GM23338 (cell line): Measurements from ENCODE around the gene ADH5. TPM values are rescaled to one million over a fixed set of nuclear protein-coding genes. Genes with fewer than 3 reads are reported as not detected.

ENCODE experiments used
- ATAC-seq: fragments of 200-7000 bp; cut with Tn5 transposase; 3 replicates; pipeline ENCODE4 v1.9.1; 2020
- DNase-seq: peaks from one replicate; pipeline ENCODE4 v3.0.0-alpha.2; 2015; ENCODE audit warnings: low spot score
- H2AFZ ChIP-seq: fragments of 200-600 bp; sonication (generic); 2 replicates; pipeline ENCODE4 v1.8.0; 2016; ENCODE audit warnings: antibody characterized with exemption, mild to moderate bottlenecking, moderate library complexity
- H3F3A ChIP-seq: fragments of 200-600 bp; sonication (generic); replicated peaks from 2 replicates; pipeline ENCODE4 v1.8.0; 2017; ENCODE audit warnings: antibody characterized with exemption, mixed run types, low read depth
- H3K27ac ChIP-seq: fragments of 200-600 bp; sonication (generic); 2 replicates; pipeline ENCODE4 v1.6.1; 2016; ENCODE audit warnings: low read depth
- H3K27me3 ChIP-seq: fragments of 200-600 bp; sonication (generic); 2 replicates; pipeline ENCODE4 v1.8.0; 2016; ENCODE audit warnings: mild to moderate bottlenecking, mixed run types, moderate library complexity; ENCODE audit not compliant: insufficient read depth
- H3K36me3 ChIP-seq: fragments of 200-600 bp; sonication (generic); 2 replicates; pipeline ENCODE4 v1.8.0; 2016; ENCODE audit warnings: mild to moderate bottlenecking; ENCODE audit not compliant: insufficient read depth
- H3K4me1 ChIP-seq: fragments of 200-600 bp; sonication (generic); 2 replicates; pipeline ENCODE4 v1.8.0; 2016; ENCODE audit warnings: mild to moderate bottlenecking, moderate library complexity; ENCODE audit not compliant: insufficient read depth
- H3K4me2 ChIP-seq: fragments of 200-600 bp; sonication (generic); 2 replicates; pipeline ENCODE4 v1.7.1; 2017; ENCODE audit warnings: mixed run types
- H3K4me3 ChIP-seq: fragments of 200-600 bp; sonication (generic); 2 replicates; pipeline ENCODE4 v1.6.1; 2016; ENCODE audit warnings: mixed run types
- H3K79me2 ChIP-seq: fragments of 200-600 bp; sonication (generic); replicated peaks from 2 replicates; pipeline ENCODE4 v1.8.0; 2017; ENCODE audit warnings: mild to moderate bottlenecking; ENCODE audit not compliant: insufficient read depth
- H3K9me2 ChIP-seq: fragments of 200-600 bp; sonication (generic); 2 replicates; pipeline ENCODE4 v1.8.0; 2017; ENCODE audit not compliant: insufficient read depth
- H4K20me1 ChIP-seq: fragments of 200-600 bp; sonication (generic); replicated peaks from 2 replicates; pipeline ENCODE4 v1.8.0; 2017; ENCODE audit warnings: mild to moderate bottlenecking; ENCODE audit not compliant: insufficient read depth
- H3K27ac Mint-ChIP-seq: 2 replicates; pipeline ENCODE4 v1.8.0; 2020; ENCODE audit warnings: inconsistent platforms, mild to moderate bottlenecking, moderate library complexity, mixed read lengths
- H3K27me3 Mint-ChIP-seq: 3 replicates; pipeline ENCODE4 v1.8.0; 2022; ENCODE audit warnings: low read depth, mild to moderate bottlenecking, moderate library complexity, mixed read lengths, inconsistent platforms; ENCODE audit not compliant: insufficient read depth, poor library complexity
- H3K36me3 Mint-ChIP-seq: 3 replicates; pipeline ENCODE4 v1.8.0; 2021; ENCODE audit warnings: low read depth, mild to moderate bottlenecking, inconsistent platforms, moderate library complexity, mixed read lengths
- H3K4me1 Mint-ChIP-seq: 3 replicates; pipeline ENCODE4 v1.8.0; 2020; ENCODE audit warnings: mild to moderate bottlenecking, inconsistent platforms, mixed read lengths
- H3K4me3 Mint-ChIP-seq: 3 replicates; pipeline ENCODE4 v1.8.0; 2021; ENCODE audit warnings: moderate library complexity, mild to moderate bottlenecking, inconsistent platforms, mixed read lengths
- H3K9me3 Mint-ChIP-seq: 3 replicates; pipeline ENCODE4 v1.8.0; 2020; ENCODE audit warnings: moderate library complexity, mild to moderate bottlenecking, inconsistent platforms, mixed read lengths
- CREB1 ChIP-seq: fragments of 250-450 bp; sonication (Bioruptor Pico); IDR thresholded peaks from 2 replicates; pipeline ENCODE4 v1.5.0; 2020; ENCODE audit warnings: low read depth, mild to moderate bottlenecking, moderate library complexity
- CTCF ChIP-seq, 2 experiments: fragments of 200-600 bp in 1 of 2; sonication (generic) in 1 of 2; conservative IDR thresholded peaks; 2 replicates each; pipeline versions ENCODE4 v1.5.1 to v1.6.1; 2016 to 2017; ENCODE audit warnings: antibody characterized with exemption in 2 of 2, low read depth in 2 of 2, mild to moderate bottlenecking in 2 of 2, moderate library complexity in 1 of 2
- ETS1 ChIP-seq: IDR thresholded peaks from 2 replicates; pipeline ENCODE4 v1.6.1; 2016; ENCODE audit warnings: antibody characterized with exemption
- EZH2 ChIP-seq: fragments of 200-600 bp; sonication (generic); IDR thresholded peaks from one replicate; pipeline ENCODE4 v1.8.0; 2017; ENCODE audit warnings: antibody characterized with exemption, mild to moderate bottlenecking, low read depth; ENCODE audit not compliant: unreplicated experiment
- EZH2phosphoT487 ChIP-seq: fragments of 200-600 bp; sonication (generic); IDR thresholded peaks from one replicate; pipeline ENCODE4 v1.8.1; 2018; ENCODE audit warnings: antibody characterized with exemption; ENCODE audit not compliant: unreplicated experiment
- JUNB ChIP-seq: IDR thresholded peaks from one replicate; pipeline ENCODE4 v1.6.1; 2016; ENCODE audit warnings: antibody characterized with exemption; ENCODE audit not compliant: unreplicated experiment
- NANOG ChIP-seq: IDR thresholded peaks from 2 replicates; pipeline ENCODE4 v1.6.1; 2016; ENCODE audit warnings: antibody characterized with exemption, borderline replicate concordance
- POLR2AphosphoS5 ChIP-seq: IDR thresholded peaks from 2 replicates; pipeline ENCODE4 v1.6.1; 2016; ENCODE audit warnings: antibody characterized with exemption, low read depth
- REST ChIP-seq: IDR thresholded peaks from one replicate; pipeline ENCODE4 v1.6.1; 2018; ENCODE audit warnings: antibody characterized with exemption; ENCODE audit not compliant: unreplicated experiment
- STAT1 ChIP-seq: IDR thresholded peaks from one replicate; pipeline ENCODE4 v1.6.1; 2016; ENCODE audit warnings: antibody characterized with exemption; ENCODE audit not compliant: unreplicated experiment
- ZNF114 ChIP-seq: fragments of 250-450 bp; sonication (Bioruptor Pico); IDR thresholded peaks from 2 replicates; pipeline ENCODE4 v1.5.0; 2020; ENCODE audit warnings: mild to moderate bottlenecking, moderate library complexity
- ZNF331 ChIP-seq: fragments of 250-450 bp; sonication (Bioruptor Pico); IDR thresholded peaks from 2 replicates; pipeline ENCODE4 v1.5.0; 2020; ENCODE audit warnings: low read depth, mild to moderate bottlenecking, moderate library complexity
- polyA plus RNA-seq: library from polyadenylated mRNA; unstranded; fragments of >200 nt; fragmentation: Nextera tagmentation; extraction: Ambion mirVana; gene quantifications from 2 replicates; pipeline ENCODE4 v1.2.1, GENCODE V29; 2016
- total RNA-seq: library from RNA; depleted of rRNA; stranded (reverse); fragments of >200 nt; shearing (Covaris generic); gene quantifications from 2 replicates; pipeline ENCODE4 v1.2.3, GENCODE V29; 2014
- TF ChIP-seq, protein P1 (sequence below): fragments of 250-450 bp; sonication (Bioruptor Pico); IDR thresholded peaks from 2 replicates; pipeline ENCODE4 v1.5.0; 2020; ENCODE audit warnings: mild to moderate bottlenecking, moderate library complexity

The ADH5 gene
- total and polyA plus RNA-seq, 2 experiments from 2014 or later, result 224 to 250 TPM

GRCh38 chr4:99047710-99048109 lies 40.9 kb downstream of the ADH5 start:
- TF ChIP-seq REST, result no peak
- TF ChIP-seq ETS1, result no peak
- no peak for TF ChIP-seq STAT1
- no peak for TF ChIP-seq ZNF331 (CRISPR knock-in tag)
- no peak for TF ChIP-seq CREB1
- no peak for TF ChIP-seq CTCF (conservative IDR thresholded peaks at IDR 0.05; ENCODE audit: low read depth in 2 of 2)
- TF ChIP-seq, protein P1, sequence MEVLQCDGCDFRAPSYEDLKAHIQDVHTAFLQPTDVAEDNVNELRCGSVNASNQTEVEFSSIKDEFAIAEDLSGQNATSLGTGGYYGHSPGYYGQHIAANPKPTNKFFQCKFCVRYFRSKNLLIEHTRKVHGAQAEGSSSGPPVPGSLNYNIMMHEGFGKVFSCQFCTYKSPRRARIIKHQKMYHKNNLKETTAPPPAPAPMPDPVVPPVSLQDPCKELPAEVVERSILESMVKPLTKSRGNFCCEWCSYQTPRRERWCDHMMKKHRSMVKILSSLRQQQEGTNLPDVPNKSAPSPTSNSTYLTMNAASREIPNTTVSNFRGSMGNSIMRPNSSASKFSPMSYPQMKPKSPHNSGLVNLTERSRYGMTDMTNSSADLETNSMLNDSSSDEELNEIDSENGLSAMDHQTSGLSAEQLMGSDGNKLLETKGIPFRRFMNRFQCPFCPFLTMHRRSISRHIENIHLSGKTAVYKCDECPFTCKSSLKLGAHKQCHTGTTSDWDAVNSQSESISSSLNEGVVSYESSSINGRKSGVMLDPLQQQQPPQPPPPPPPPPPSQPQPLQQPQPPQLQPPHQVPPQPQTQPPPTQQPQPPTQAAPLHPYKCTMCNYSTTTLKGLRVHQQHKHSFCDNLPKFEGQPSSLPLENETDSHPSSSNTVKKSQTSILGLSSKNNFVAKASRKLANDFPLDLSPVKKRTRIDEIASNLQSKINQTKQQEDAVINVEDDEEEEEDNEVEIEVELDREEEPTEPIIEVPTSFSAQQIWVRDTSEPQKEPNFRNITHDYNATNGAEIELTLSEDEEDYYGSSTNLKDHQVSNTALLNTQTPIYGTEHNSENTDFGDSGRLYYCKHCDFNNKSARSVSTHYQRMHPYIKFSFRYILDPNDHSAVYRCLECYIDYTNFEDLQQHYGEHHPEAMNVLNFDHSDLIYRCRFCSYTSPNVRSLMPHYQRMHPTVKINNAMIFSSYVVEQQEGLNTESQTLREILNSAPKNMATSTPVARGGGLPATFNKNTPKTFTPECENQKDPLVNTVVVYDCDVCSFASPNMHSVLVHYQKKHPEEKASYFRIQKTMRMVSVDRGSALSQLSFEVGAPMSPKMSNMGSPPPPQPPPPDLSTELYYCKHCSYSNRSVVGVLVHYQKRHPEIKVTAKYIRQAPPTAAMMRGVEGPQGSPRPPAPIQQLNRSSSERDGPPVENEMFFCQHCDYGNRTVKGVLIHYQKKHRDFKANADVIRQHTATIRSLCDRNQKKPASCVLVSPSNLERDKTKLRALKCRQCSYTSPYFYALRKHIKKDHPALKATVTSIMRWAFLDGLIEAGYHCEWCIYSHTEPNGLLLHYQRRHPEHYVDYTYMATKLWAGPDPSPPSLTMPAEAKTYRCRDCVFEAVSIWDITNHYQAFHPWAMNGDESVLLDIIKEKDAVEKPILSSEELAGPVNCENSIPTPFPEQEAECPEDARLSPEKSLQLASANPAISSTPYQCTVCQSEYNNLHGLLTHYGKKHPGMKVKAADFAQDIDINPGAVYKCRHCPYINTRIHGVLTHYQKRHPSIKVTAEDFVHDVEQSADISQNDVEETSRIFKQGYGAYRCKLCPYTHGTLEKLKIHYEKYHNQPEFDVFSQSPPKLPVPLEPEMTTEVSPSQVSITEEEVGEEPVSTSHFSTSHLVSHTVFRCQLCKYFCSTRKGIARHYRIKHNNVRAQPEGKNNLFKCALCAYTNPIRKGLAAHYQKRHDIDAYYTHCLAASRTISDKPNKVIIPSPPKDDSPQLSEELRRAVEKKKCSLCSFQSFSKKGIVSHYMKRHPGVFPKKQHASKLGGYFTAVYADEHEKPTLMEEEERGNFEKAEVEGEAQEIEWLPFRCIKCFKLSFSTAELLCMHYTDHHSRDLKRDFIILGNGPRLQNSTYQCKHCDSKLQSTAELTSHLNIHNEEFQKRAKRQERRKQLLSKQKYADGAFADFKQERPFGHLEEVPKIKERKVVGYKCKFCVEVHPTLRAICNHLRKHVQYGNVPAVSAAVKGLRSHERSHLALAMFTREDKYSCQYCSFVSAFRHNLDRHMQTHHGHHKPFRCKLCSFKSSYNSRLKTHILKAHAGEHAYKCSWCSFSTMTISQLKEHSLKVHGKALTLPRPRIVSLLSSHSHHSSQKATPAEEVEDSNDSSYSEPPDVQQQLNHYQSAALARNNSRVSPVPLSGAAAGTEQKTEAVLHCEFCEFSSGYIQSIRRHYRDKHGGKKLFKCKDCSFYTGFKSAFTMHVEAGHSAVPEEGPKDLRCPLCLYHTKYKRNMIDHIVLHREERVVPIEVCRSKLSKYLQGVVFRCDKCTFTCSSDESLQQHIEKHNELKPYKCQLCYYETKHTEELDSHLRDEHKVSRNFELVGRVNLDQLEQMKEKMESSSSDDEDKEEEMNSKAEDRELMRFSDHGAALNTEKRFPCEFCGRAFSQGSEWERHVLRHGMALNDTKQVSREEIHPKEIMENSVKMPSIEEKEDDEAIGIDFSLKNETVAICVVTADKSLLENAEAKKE (CRISPR knock-in tag), result no peak
- no peak for TF ChIP-seq POLR2AphosphoS5
- TF ChIP-seq EZH2, result no peak
- no peak for TF ChIP-seq EZH2phosphoT487
- TF ChIP-seq ZNF114, result no peak
- no peak for TF ChIP-seq JUNB
- no peak for TF ChIP-seq NANOG
- peaks cover 28% of the 10 kb centered on the region for H3K79me2 ChIP-seq
- no peaks in the 10 kb centered on the region for H3K27me3 ChIP-seq
- H3K9me2 ChIP-seq, result no peaks in the 10 kb centered on the region
- DNase-seq (no peak), ATAC-seq (no peak)
- H4K20me1 ChIP-seq, result peaks cover 15% of the 10 kb centered on the region
- no peak overlapping the region for H3K4me2 ChIP-seq
- H3K4me1 ChIP-seq, result no peaks in the 10 kb centered on the region
- H3K4me1 Mint-ChIP-seq, result no peaks in the 10 kb centered on the region
- H3F3A ChIP-seq, result no peaks in the 10 kb centered on the region
- peaks cover 2% of the 10 kb centered on the region; the same call in 1 of the 3 replicates for H3K9me3 Mint-ChIP-seq
- peaks cover 85% of the 10 kb centered on the region for H3K36me3 Mint-ChIP-seq
- H3K36me3 ChIP-seq, result peaks cover 40% of the 10 kb centered on the region
- 0 out of 2 replicates have a peak overlapping the region, but pooled peaks have one; percentile 39 for H3K27ac ChIP-seq
- H3K27ac Mint-ChIP-seq, result no peak overlapping the region
- no peaks in the 10 kb centered on the region for H3K27me3 Mint-ChIP-seq
- H3K4me3 Mint-ChIP-seq, result no peak overlapping the region
- no peak overlapping the region for H3K4me3 ChIP-seq
- H2AFZ ChIP-seq, result no peak overlapping the region
